ENCODE data around the gene POLA1.

Gene POLA1

GRCh38 chrX:24876530-24877287 is 183.0 kb downstream of the POLA1 start:
- no peak for TF ChIP-seq CTCF (IDR thresholded peaks at IDR 0.05; ENCODE audit: extremely low read depth, missing control alignments)
- DNase-seq (ENCODE audit: low spot score): no peak

- no peak for TF ChIP-seq CTCF (IDR thresholded peaks at IDR 0.05; ENCODE audit: extremely low read depth, missing control alignments)
- DNase-seq (ENCODE audit: low spot score): no peak
Measured at GRCh38 chrX:24877288-24877664, 183.6 kb downstream of the POLA1 start.

- DNase-seq (ENCODE audit: low spot score): peak; percentile 4
- no peak for TF ChIP-seq CTCF (IDR thresholded peaks at IDR 0.05; ENCODE audit: extremely low read depth, missing control alignments)
Measured at GRCh38 chrX:24877854-24878650, 184.3 kb downstream of the POLA1 start.

- TF ChIP-seq CTCF (IDR thresholded peaks at IDR 0.05; ENCODE audit: extremely low read depth, missing control alignments): no peak
- DNase-seq (ENCODE audit: low spot score): no peak
Measured at GRCh38 chrX:24879679-24880078, 186.0 kb downstream of the POLA1 start.

- no peak for DNase-seq (ENCODE audit: low spot score)
- no peak for TF ChIP-seq CTCF (IDR thresholded peaks at IDR 0.05; ENCODE audit: extremely low read depth, missing control alignments)
Measured at GRCh38 chrX:24886916-24887315, 193.2 kb downstream of the POLA1 start.

- no peak for DNase-seq (ENCODE audit: low spot score)
- no peak for TF ChIP-seq CTCF (IDR thresholded peaks at IDR 0.05; ENCODE audit: extremely low read depth, missing control alignments)
Measured at GRCh38 chrX:24890677-24891076, 197.0 kb downstream of the POLA1 start.

- no peak for TF ChIP-seq CTCF (IDR thresholded peaks at IDR 0.05; ENCODE audit: extremely low read depth, missing control alignments)
- no peak for DNase-seq (ENCODE audit: low spot score)
Measured at GRCh38 chrX:24899391-24899790, 205.7 kb downstream of the POLA1 start.

Measured in GM20000 (cell line).